IMR-90 (cell line): ENCODE results near the gene CDKAL1. TPM values are rescaled to one million over a fixed set of nuclear protein-coding genes. Genes with fewer than 3 reads are reported as not detected.
A peak's percentile ranks its signal among the peaks of the same experiment; 100 is the strongest.

Source experiments
- ATAC-seq: fragments of 200-7000 bp; cut with Tn5 transposase; 2 replicates; pipeline ENCODE4 v1.9.1; 2020; ENCODE audit warnings: low read depth, mild to moderate bottlenecking, moderate library complexity
- BruUV-seq: library from RNA; stranded (reverse); fragments of 400-500 nt; replicated peaks from 2 replicates; lab custom pipeline; 2021; lab: Mats Ljungman, UMichigan
- CTCF ChIA-PET: fragments of 300-600 bp; formaldehyde crosslinking; extraction: SDS; loops from one replicate; lab custom pipeline; 2021; ENCODE audit warnings: antibody characterized with exemption; lab: Yijun Ruan, JAX
- POLR2A ChIA-PET: fragments of 300-600 bp; sonication (Branson Sonifier 250); formaldehyde crosslinking; loops from one replicate; lab custom pipeline; 2022; ENCODE audit warnings: antibody characterized with exemption; ENCODE audit not compliant: unreplicated experiment; lab: Charles Lee
- DNase-seq: peaks from one replicate; pipeline ENCODE4 v3.0.0; 2013
- H2AFZ ChIP-seq: replicated peaks from 2 replicates; pipeline ENCODE3; 2013; ENCODE audit warnings: low read length, mild to moderate bottlenecking; ENCODE audit not compliant: poor library complexity
- H2AK5ac ChIP-seq: 2 replicates; pipeline ENCODE4 v1.6.1; 2013; ENCODE audit warnings: low read depth, low read length, inconsistent platforms
- H2AK9ac ChIP-seq: replicated peaks from 2 replicates; pipeline ENCODE3; 2013; ENCODE audit warnings: mild to moderate bottlenecking, low read depth, low read length, moderate library complexity; ENCODE audit not compliant: poor library complexity
- H2BK120ac ChIP-seq: 2 replicates; pipeline ENCODE4 v1.6.1; 2013; ENCODE audit warnings: low read depth, low read length, inconsistent platforms
- H2BK15ac ChIP-seq: 3 replicates; pipeline ENCODE4 v1.6.1; 2013; ENCODE audit warnings: low read depth, low read length, inconsistent platforms
- H2BK20ac ChIP-seq: 2 replicates; pipeline ENCODE4 v1.6.1; 2013; ENCODE audit warnings: low read depth, mild to moderate bottlenecking, inconsistent platforms, low read length, moderate library complexity
- H2BK5ac ChIP-seq: 2 replicates; pipeline ENCODE4 v1.6.1; 2013; ENCODE audit warnings: mild to moderate bottlenecking, low read depth, low read length, inconsistent platforms; ENCODE audit not compliant: poor library complexity, severe bottlenecking
- H3K14ac ChIP-seq: replicated peaks from 2 replicates; pipeline ENCODE4 v1.6.1; 2013; ENCODE audit warnings: low read depth, low read length, inconsistent platforms
- H3K18ac ChIP-seq: 2 replicates; pipeline ENCODE4 v1.6.1; 2013; ENCODE audit warnings: low read depth, low read length, control low read depth
- H3K23ac ChIP-seq: 2 replicates; pipeline ENCODE4 v1.6.1; 2013; ENCODE audit warnings: low read depth, low read length, inconsistent platforms
- H3K27ac ChIP-seq: 2 replicates; pipeline ENCODE4 v1.5.1; 2013; ENCODE audit warnings: mild to moderate bottlenecking, control low read depth, low read length; ENCODE audit not compliant: insufficient read depth
- H3K27me3 ChIP-seq: 2 replicates; pipeline ENCODE4 v1.6.1; 2013; ENCODE audit warnings: low read length; ENCODE audit not compliant: control insufficient read depth, insufficient read depth
- H3K36me3 ChIP-seq: 2 replicates; pipeline ENCODE4 v1.6.1; 2013; ENCODE audit warnings: low read length, mixed read lengths; ENCODE audit not compliant: control insufficient read depth, insufficient read depth
- H3K4ac ChIP-seq: 2 replicates; pipeline ENCODE4 v1.6.1; 2013; ENCODE audit warnings: low read depth, low read length, inconsistent platforms
- H3K4me1 ChIP-seq: 2 replicates; pipeline ENCODE4 v1.6.1; 2013; ENCODE audit warnings: low read length, mixed read lengths; ENCODE audit not compliant: control insufficient read depth, insufficient read depth
- H3K4me2 ChIP-seq: 2 replicates; pipeline ENCODE4 v1.6.1; 2013; ENCODE audit warnings: low read depth, mild to moderate bottlenecking, control low read depth, low read length, moderate library complexity
- H3K4me3 ChIP-seq: 2 replicates; pipeline ENCODE4 v1.5.1; 2013; ENCODE audit warnings: low read depth, mild to moderate bottlenecking, control low read depth, low read length, moderate library complexity; ENCODE audit not compliant: insufficient read depth
- H3K56ac ChIP-seq: 2 replicates; pipeline ENCODE4 v1.6.1; 2013; ENCODE audit warnings: low read length, inconsistent platforms; ENCODE audit not compliant: insufficient read depth; ENCODE audit errors: extremely low read depth
- H3K79me1 ChIP-seq, 2 experiments: 2 replicates each; pipeline ENCODE4 v1.6.1; 2013; ENCODE audit warnings: low read length in 2 of 2, inconsistent platforms in 1 of 2, low read depth in 1 of 2
- H3K9ac ChIP-seq: 2 replicates; pipeline ENCODE4 v1.6.1; 2013; ENCODE audit warnings: low read depth, low read length, control low read depth
- H3K9me1 ChIP-seq: 2 replicates; pipeline ENCODE4 v1.6.1; 2013; ENCODE audit warnings: low read length, inconsistent platforms; ENCODE audit not compliant: insufficient read depth
- H3K9me3 ChIP-seq: 2 replicates; pipeline ENCODE4 v1.6.1; 2013; ENCODE audit warnings: low read length; ENCODE audit not compliant: control insufficient read depth, insufficient read depth
- H4K20me1 ChIP-seq: 2 replicates; pipeline ENCODE4 v1.6.1; 2013; ENCODE audit warnings: low read length, inconsistent platforms; ENCODE audit not compliant: insufficient read depth
- H4K5ac ChIP-seq: 2 replicates; pipeline ENCODE4 v1.6.1; 2013; ENCODE audit warnings: mild to moderate bottlenecking, low read depth, low read length, control low read depth
- H4K8ac ChIP-seq, 2 experiments: 2 replicates each; pipeline ENCODE4 v1.6.1; 2013; ENCODE audit warnings: low read depth in 2 of 2, low read length in 2 of 2, control low read depth in 1 of 2, inconsistent platforms in 1 of 2
- H4K91ac ChIP-seq: 2 replicates; pipeline ENCODE4 v1.6.1; 2013; ENCODE audit warnings: low read depth, low read length, inconsistent platforms; ENCODE audit not compliant: insufficient read depth
- CEBPB ChIP-seq: IDR thresholded peaks from 2 replicates; pipeline ENCODE4 v1.6.1; 2012; ENCODE audit warnings: low read depth, low read length, improper control_type of control experiment
- FOS ChIP-seq: fragments of 150-350 bp; IDR thresholded peaks from 2 replicates; pipeline ENCODE4 v1.6.1; 2016; ENCODE audit warnings: low read depth, low read length
- MAZ ChIP-seq: IDR thresholded peaks from 2 replicates; pipeline ENCODE4 v1.6.1; 2012; ENCODE audit warnings: low read depth, mild to moderate bottlenecking, low read length, improper control_type of control experiment, moderate library complexity, borderline replicate concordance
- MXI1 ChIP-seq: IDR thresholded peaks from 2 replicates; pipeline ENCODE4 v1.6.1; 2012; ENCODE audit warnings: low read depth, mild to moderate bottlenecking, low read length, moderate library complexity, borderline replicate concordance
- RAD21 ChIP-seq: IDR thresholded peaks from 2 replicates; pipeline ENCODE4 v1.6.1; 2012; ENCODE audit warnings: low read length, improper control_type of control experiment
- SMC3 ChIP-seq: fragments of 150-350 bp; IDR thresholded peaks from 2 replicates; pipeline ENCODE4 v1.6.1; 2016; ENCODE audit warnings: low read depth, mild to moderate bottlenecking, antibody characterized with exemption, low read length, moderate library complexity
- WGBS, 2 experiments: methylation state at CpG; one replicate each; pipeline versions ENCODE4 v1.1.5 to v1.1.7; 2013; ENCODE audit warnings: missing lambda C conversion rate in 2 of 2; ENCODE audit not compliant: insufficient read length in 1 of 2; ENCODE audit errors: extremely low coverage in 2 of 2; 5-methylcytosine and 5-hydroxymethylcytosine counted together
- dilution Hi-C: fragments of 300-500 bp; cut with HindIII; formaldehyde crosslinking; loops from one replicate; pipeline ENCODE4 v1.14.3; 2018; ENCODE audit warnings: low sequenced_read_pairs; ENCODE audit not compliant: unreplicated experiment
- in situ Hi-C: fragments of 300-500 bp; cut with MboI; formaldehyde crosslinking; loops from 3 replicates; pipeline ENCODE4 v1.14.3; 2019; ENCODE audit warnings: low sequenced_read_pairs, inconsistent platforms, mixed read lengths
- intact Hi-C: fragments of 100-400 bp; cut with micrococcal nuclease; formaldehyde crosslinking; loops from 2 replicates; pipeline ENCODE4 v1.10.0; 2022
- polyA plus RNA-seq, 3 experiments: library from polyadenylated mRNA; depleted of rRNA; stranded (reverse); fragments of >200 nt; gene quantifications; 2 replicates each; pipeline ENCODE4 v1.2.3, GENCODE V29; 2012; ENCODE audit warnings: low replicate concordance in 1 of 3
- total RNA-seq: library from RNA; depleted of rRNA; stranded (reverse); fragments of >200 nt; gene quantifications from 2 replicates; pipeline ENCODE4 v1.2.3, GENCODE V29; 2012

CDKAL1 gene
- total and polyA plus RNA-seq, 2 of the 4 experiments (the other 2 are of a cell fraction), result 3.7 to 13.1 TPM

DNA sequence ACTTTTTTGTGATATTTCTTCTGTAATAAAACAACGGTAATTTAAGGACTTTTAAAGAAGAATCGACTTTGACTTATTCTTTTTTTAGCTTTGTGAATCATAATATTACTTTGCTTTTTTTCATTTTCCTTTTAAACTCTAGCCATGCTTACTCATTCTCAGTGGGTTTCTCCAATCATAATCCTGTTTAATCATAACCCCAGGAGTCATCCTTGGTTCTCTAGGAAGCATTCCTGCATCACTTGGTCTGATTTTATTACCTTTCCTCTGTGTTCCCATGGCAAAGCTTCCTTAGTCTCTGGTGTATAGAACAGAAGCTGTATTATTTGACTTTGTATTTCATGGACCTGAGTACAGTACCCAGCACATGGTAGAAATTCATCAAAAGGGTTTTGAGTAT lies 223.5 kb downstream of the CDKAL1 start:
- Histone ChIP-seq H2BK15ac (no peak overlapping the region), H3K4me1 (no peaks in the 10 kb centered on the region), H4K91ac (no peak overlapping the region), H3K9ac (no peak overlapping the region), H3K27ac (no peak overlapping the region), H2BK20ac (no peak overlapping the region), H2BK5ac (no peak overlapping the region), H3K4me2 (no peak overlapping the region), H3K23ac (no peak overlapping the region), H2AK5ac (no peak overlapping the region), H2BK120ac (no peak overlapping the region), H2AFZ (no peak overlapping the region), H3K9me3 (no peaks in the 10 kb centered on the region), H2AK9ac (no peak overlapping the region), H3K18ac (no peak overlapping the region), H3K56ac (no peak overlapping the region), H4K5ac (no peak overlapping the region), H3K4ac (no peak overlapping the region), H3K4me3 (no peak overlapping the region), H3K14ac (no peak overlapping the region), H4K8ac (no peak overlapping the region), H3K79me1 (peaks cover 0 to 8% of the 10 kb centered on the region in 2 experiments; a peak in 2 of 4 replicates), H4K20me1 (no peaks in the 10 kb centered on the region), H3K27me3 (no peaks in the 10 kb centered on the region), H3K9me1 (no peaks in the 10 kb centered on the region), H3K36me3 (no peaks in the 10 kb centered on the region)
- no CpG with 5 or more reads among the region's 2 CpGs for WGBS, 2 experiments
- peak; percentile 54 for ATAC-seq
- no peak for TF ChIP-seq SMC3
- no peak for TF ChIP-seq RAD21
- TF ChIP-seq CEBPB, result no peak
- no peak for TF ChIP-seq MXI1
- no peak for TF ChIP-seq MAZ
- no peak for TF ChIP-seq FOS
- BruUV-seq, result no TSS peak
- ChIA-PET POLR2A (no interaction called here), CTCF (interaction anchor here (0.7 kb wide), 1 partner anchor 57 kb away, joined by 3 read pairs; no protein-coding TSS in a partner anchor)
- dilution Hi-C loops (no loop called here), intact Hi-C loops (no loop called here), in situ Hi-C loops (no loop called here)
- peak; percentile 79 for DNase-seq
